SJSA1 (cell line): ENCODE data around the gene SYNDIG1. TPM values are rescaled to one million over a fixed set of nuclear protein-coding genes. Genes with fewer than 3 reads are reported as not detected.
A peak's percentile ranks its signal among the peaks of the same experiment; 100 is the strongest.

Source experiments
- DNase-seq, 2 experiments: peaks; one replicate each; pipeline ENCODE4 v3.0.0-alpha.2; 2015 to 2020; ENCODE audit warnings: low spot score in 2 of 2, low read depth in 1 of 2
- H3K27ac ChIP-seq: fragments of 250-450 bp; sonication (Bioruptor Pico); 2 replicates; pipeline ENCODE4 v1.5.1; 2020; ENCODE audit warnings: mild to moderate bottlenecking, moderate library complexity
- H3K27me3 ChIP-seq: fragments of 250-450 bp; sonication (Bioruptor Pico); replicated peaks from 2 replicates; pipeline ENCODE4 v1.5.1; 2020; ENCODE audit warnings: mild to moderate bottlenecking, moderate library complexity
- H3K36me3 ChIP-seq: fragments of 250-450 bp; sonication (Bioruptor Pico); 2 replicates; pipeline ENCODE4 v1.5.1; 2020; ENCODE audit warnings: mild to moderate bottlenecking
- H3K4me1 ChIP-seq: fragments of 250-450 bp; sonication (Bioruptor Pico); replicated peaks from 2 replicates; pipeline ENCODE4 v1.6.1; 2021; ENCODE audit warnings: mild to moderate bottlenecking
- H3K4me3 ChIP-seq: fragments of 250-450 bp; sonication (Bioruptor Pico); 2 replicates; pipeline ENCODE4 v1.5.1; 2020; ENCODE audit warnings: mild to moderate bottlenecking
- H3K9me3 ChIP-seq: fragments of 250-450 bp; sonication (Bioruptor Pico); replicated peaks from 2 replicates; pipeline ENCODE4 v1.5.1; 2020; ENCODE audit warnings: mild to moderate bottlenecking
- total RNA-seq: library from RNA; depleted of rRNA; stranded (reverse); fragments of >200 nt; shearing (Covaris generic); gene quantifications from 2 replicates; pipeline ENCODE4 v1.2.3, GENCODE V29; 2014

Gene SYNDIG1
- total RNA-seq, 1 experiment from 2014 or later: not detected

DNA sequence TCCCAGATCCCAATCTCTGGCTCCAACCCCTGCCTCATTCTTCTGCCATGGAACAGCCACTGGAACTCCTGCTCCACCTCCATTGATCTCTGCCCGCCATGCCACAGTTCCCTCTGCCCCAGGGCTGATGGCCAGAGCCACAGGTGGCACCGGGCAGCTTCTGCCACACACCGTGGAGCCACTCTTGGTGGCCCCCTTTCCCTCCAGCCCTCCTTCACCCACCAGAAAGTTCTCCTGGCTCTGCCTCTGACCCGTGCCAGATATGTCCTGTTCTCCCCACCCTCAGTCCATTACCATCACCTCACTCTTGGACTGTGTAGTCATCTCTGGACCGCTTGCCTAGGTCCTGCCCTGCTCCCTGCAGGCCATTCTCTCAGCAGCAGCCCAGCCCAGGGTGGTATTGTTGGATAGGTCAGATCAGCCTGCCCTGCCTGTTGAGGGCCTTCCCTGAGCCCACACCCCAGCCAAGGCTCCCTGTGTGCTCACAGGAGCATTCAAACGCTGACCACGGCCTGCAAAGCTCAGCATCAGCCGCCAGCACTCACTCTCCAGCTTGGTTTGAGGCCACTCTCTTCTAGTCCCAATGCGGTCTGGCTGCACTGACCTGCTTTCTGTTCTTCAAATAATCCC, 16.8 kb upstream of the SYNDIG1 start:
- Histone ChIP-seq H3K4me3 (no peak overlapping the region), H3K4me1 (no peaks in the 10 kb centered on the region), H3K27me3 (peaks cover 3% of the 10 kb centered on the region; the same call in 1 of the 2 replicates), H3K9me3 (no peaks in the 10 kb centered on the region), H3K27ac (no peak overlapping the region), H3K36me3 (no peaks in the 10 kb centered on the region)
- DNase-seq: no peak

- DNase-seq: no peak
- no peaks in the 10 kb centered on the region for H3K36me3 ChIP-seq
- H3K27me3 ChIP-seq: peaks cover 3% of the 10 kb centered on the region; the same call in 1 of the 2 replicates
- no peaks in the 10 kb centered on the region for H3K4me1 ChIP-seq
- H3K9me3 ChIP-seq: no peaks in the 10 kb centered on the region
- no peak overlapping the region for H3K4me3 ChIP-seq
- H3K27ac ChIP-seq: no peak overlapping the region
These were observed 15.6 kb upstream of the SYNDIG1 start for GRCh38 chr20:24453869-24454268.

- H3K27me3 ChIP-seq: peaks cover 3% of the 10 kb centered on the region; the same call in 1 of the 2 replicates
These were observed 14.3 kb upstream of the SYNDIG1 start for GRCh38 chr20:24455081-24455480.

DNA sequence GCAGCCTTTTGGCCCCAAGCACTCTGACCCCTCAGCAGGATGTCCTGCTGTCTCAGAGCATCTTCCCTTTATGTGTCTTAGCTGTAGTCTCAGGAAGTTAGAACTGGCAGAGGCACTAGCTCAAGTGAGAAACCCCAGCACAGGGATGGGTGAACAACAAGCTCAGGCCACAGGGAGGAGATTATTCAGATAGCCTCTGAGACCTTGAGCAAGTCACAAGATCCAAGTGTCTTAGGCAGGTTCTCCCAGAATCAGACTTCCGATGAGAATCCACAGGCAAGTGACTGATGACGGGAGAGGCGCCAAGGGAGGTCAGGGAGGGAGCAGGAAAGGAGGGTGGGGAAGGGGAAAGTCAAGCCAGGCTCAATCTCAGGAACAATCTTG, 13.0 kb upstream of the SYNDIG1 start:
- no peak overlapping the region for H3K4me3 ChIP-seq
- no peak overlapping the region for H3K27ac ChIP-seq
- H3K36me3 ChIP-seq: no peaks in the 10 kb centered on the region
- H3K9me3 ChIP-seq: no peaks in the 10 kb centered on the region
- no peak for DNase-seq
- no peaks in the 10 kb centered on the region for H3K4me1 ChIP-seq
- peaks cover 5% of the 10 kb centered on the region; the same call in 1 of the 2 replicates for H3K27me3 ChIP-seq

More at GRCh38 chr20:24455081-24455480, 14.3 kb upstream of the SYNDIG1 start:
- H3K36me3 ChIP-seq: no peaks in the 10 kb centered on the region
- H3K4me3 ChIP-seq: no peak overlapping the region
- no peak overlapping the region for H3K27ac ChIP-seq
- H3K4me1 ChIP-seq: no peaks in the 10 kb centered on the region
- no peak for DNase-seq
- no peaks in the 10 kb centered on the region for H3K9me3 ChIP-seq

DNA sequence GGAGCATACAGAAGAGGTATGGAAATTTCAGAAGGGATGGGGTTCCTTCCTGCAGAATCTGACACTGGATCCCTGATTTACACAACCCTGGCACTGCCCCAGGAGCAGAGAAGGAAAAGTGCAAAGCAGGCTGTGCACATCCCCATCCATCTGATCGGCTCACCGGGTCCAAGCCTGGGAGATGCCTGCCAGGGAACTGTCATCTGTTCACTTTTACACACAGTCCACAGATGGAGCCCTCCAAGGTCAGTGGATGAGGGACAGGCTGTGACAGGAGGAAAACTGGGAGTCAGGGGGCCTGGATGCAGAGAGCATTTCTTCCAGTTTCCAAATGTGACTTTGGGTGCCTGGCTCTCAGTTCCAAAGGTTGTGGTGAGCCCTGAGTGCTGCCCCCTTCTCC, 11.0 kb upstream of the SYNDIG1 start:
- Histone ChIP-seq H3K4me3 (no peak overlapping the region), H3K9me3 (no peaks in the 10 kb centered on the region), H3K27ac (no peak overlapping the region), H3K4me1 (no peaks in the 10 kb centered on the region), H3K36me3 (no peaks in the 10 kb centered on the region), H3K27me3 (peaks cover 8% of the 10 kb centered on the region; the same call in 1 of the 2 replicates)
- no peak for DNase-seq

DNA sequence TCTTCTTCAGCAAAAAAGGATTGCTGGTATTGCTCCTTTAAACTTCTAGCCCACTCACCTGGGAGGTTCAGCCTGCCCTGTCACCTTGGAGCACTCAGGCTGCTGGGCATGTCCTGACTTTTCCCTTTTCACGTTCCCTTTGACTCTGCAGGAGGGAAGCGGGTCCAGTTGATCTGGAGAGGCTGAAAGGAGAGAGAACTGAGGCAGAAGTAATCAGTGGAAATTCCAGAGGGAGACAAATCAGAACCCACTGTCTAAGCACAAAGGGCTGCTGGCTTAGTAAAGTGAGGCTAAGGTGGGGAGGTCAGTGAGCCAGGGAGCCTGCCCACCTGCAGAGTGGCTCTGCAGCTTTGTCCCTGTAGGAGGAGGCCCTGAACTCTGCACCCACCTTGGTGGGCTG, 9.7 kb upstream of the SYNDIG1 start:
- Histone ChIP-seq H3K9me3 (no peaks in the 10 kb centered on the region; the same call in 1 of the 2 replicates), H3K36me3 (no peaks in the 10 kb centered on the region), H3K27ac (no peak overlapping the region), H3K27me3 (peaks cover 8% of the 10 kb centered on the region; the same call in 1 of the 2 replicates), H3K4me1 (no peaks in the 10 kb centered on the region), H3K4me3 (no peak overlapping the region)
- no peak for DNase-seq

DNA sequence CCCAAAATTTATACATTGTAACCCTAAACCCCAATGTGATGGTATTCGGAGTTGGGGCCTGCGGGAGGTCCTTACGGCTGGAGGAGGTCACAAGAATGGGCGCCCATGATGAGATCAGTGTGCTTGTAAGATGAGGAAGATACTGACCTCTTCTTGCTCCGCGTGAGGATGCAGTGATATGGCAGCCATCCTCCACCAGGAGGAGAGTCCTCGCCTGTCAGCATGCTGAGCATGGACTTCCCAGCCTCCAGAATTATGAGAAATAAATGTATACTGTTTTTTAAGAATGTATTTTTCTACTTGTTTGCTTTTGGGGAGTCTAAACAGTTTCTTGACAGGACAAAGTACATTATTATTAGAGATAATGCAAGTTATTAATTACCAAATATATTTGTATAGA, 8.7 kb upstream of the SYNDIG1 start:
- H3K4me1 ChIP-seq: no peaks in the 10 kb centered on the region
- no peak overlapping the region for H3K27ac ChIP-seq
- no peaks in the 10 kb centered on the region; the same call in 1 of the 2 replicates for H3K9me3 ChIP-seq
- DNase-seq: no peak
- no peak overlapping the region for H3K4me3 ChIP-seq
- H3K36me3 ChIP-seq: no peaks in the 10 kb centered on the region
- peaks cover 13% of the 10 kb centered on the region; the same call in 1 of the 2 replicates for H3K27me3 ChIP-seq

DNA sequence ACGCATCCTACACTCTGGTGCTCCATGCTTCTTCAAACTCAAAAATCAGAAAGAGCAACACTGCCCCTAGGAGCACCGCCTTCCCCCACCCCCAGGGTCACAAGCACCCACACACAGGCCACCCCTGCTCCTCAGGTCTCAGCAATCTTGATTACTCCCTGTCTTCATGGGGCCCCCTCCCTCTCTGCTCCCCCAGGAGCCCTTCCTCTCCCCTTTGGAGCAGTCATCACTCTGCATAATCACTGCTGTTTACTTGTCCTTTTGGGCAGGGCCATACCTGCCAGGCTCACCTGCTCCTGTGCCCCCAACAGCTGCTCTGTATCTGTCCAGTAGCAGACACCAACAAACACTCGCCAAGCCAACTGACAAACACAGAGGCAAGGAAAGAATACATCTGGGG, 7.6 kb upstream of the SYNDIG1 start:
- Histone ChIP-seq H3K27ac (no peak overlapping the region), H3K9me3 (no peaks in the 10 kb centered on the region; the same call in 1 of the 2 replicates), H3K4me1 (no peaks in the 10 kb centered on the region), H3K36me3 (no peaks in the 10 kb centered on the region), H3K4me3 (no peak overlapping the region), H3K27me3 (peaks cover 20% of the 10 kb centered on the region)
- no peak for DNase-seq

DNA sequence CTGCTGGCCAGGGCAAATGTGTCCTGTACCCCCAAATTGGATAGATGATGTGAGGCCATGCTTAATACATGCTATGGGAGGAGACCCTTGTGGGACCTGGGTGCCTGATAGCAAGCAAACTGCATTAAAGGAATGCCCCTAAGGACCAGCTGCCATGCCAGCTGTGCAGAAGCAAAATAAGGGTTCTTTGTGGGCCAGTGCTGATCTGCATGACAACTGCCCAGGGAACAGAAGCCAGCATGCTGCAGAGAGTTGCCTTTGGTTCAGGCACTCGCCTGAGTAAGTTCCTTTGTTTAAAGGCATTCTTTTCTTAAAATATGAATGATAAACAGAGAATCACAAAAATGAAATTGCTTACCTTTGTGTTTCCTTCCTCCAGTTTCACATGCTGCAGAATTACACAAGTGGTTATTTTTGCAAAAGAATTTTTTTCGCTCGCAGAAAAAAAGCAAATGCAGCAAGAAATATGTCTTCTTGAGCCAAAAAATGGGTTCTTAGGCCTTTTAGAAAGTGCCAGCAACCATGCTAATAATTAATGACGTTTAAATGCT, 6.9 kb upstream of the SYNDIG1 start:
- H3K9me3 ChIP-seq: no peaks in the 10 kb centered on the region; the same call in 1 of the 2 replicates
- no peaks in the 10 kb centered on the region for H3K4me1 ChIP-seq
- H3K27ac ChIP-seq: no peak overlapping the region
- no peak for DNase-seq
- no peak overlapping the region for H3K4me3 ChIP-seq
- H3K27me3 ChIP-seq: peaks cover 21% of the 10 kb centered on the region
- H3K36me3 ChIP-seq: no peaks in the 10 kb centered on the region

DNA sequence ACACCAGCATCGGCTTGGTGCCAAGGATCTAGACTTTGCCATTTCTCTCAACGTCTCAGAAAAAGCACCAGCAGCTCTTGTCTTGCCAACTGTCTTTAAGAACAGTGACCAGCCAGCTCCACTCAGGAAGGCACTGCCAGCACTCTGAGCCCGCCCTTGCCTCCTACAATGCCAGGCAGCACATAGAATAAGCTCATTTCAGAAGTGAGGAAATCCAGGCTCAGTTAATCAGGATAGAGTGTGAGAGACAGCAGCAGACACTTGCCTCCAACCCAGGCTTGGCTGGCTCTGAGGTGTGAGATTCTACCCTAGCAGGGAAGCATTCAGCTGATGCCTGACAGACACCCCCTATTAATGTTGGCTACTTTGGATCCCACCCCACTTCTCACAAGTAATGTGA, 4.3 kb upstream of the SYNDIG1 start:
- no peaks in the 10 kb centered on the region; the same call in 1 of the 2 replicates for H3K9me3 ChIP-seq
- no peak overlapping the region for H3K4me3 ChIP-seq
- no peak overlapping the region for H3K27ac ChIP-seq

DNA sequence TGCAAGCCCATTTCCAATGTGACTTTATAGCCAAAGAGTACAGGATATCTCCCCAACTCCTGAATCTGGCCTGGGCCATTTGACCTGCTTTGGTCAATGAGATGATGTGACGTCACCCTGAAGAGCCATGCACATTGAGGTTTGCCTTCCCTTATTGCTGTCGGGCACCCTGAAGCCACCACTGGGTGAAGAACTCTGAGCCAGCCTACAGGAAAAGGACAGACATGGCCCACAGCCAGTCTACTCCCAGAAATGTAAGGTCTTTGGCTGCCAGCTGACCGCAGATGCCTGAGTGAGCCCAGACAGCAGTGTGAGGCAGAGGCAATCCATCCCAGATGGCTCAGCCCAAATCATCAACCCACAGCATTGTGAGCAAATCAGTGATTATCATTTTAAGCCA, 3.7 kb upstream of the SYNDIG1 start:
- H3K4me1 ChIP-seq: no peaks in the 10 kb centered on the region
- no peak overlapping the region for H3K4me3 ChIP-seq
- H3K27ac ChIP-seq: no peak overlapping the region
- no peak for DNase-seq
- H3K9me3 ChIP-seq: no peaks in the 10 kb centered on the region; the same call in 1 of the 2 replicates
- no peaks in the 10 kb centered on the region for H3K36me3 ChIP-seq
- H3K27me3 ChIP-seq: peaks cover 48% of the 10 kb centered on the region

More for the DNA sequence above, 4.3 kb upstream of the SYNDIG1 start:
- Histone ChIP-seq H3K27me3 (peaks cover 42% of the 10 kb centered on the region), H3K36me3 (no peaks in the 10 kb centered on the region), H3K4me1 (no peaks in the 10 kb centered on the region)
- no peak for DNase-seq

DNA sequence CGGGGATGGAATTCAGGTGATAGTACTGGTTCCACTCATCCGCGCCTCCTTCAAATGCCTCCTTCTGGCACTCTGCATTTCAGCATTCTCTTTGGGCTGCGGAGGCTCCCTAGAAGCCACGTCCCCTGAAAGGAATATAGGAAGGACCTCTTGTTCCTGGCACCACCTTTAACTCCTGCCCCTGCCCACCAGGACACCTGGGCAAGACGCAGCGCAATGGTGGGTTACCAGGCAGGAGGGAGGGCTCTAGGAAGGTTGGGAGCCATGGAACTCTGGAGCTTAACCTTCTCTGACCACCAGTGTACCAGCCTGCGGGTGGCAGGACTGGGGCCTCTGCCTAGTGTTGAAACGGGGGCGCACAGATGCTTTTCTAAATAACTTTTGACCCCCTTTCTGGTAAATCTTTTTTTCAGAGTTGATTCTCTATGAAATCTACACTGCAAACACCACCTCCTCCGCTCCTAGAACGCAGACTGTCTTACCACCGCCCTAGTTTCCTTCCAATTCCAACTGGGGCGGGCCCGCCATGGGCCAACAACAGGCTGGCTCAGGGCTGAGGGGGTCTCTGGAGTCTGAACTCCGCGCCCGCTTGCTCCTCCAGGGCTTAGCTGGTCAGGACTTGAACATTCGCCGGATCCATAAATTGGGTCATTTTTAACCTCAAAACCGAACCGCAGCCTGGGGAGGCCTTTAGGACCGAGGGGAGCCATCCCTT, 871 bp upstream of the SYNDIG1 start:
- H3K36me3 ChIP-seq: no peaks in the 10 kb centered on the region
- H3K4me1 ChIP-seq: no peaks in the 10 kb centered on the region
- H3K4me3 ChIP-seq: no peak overlapping the region
- peaks cover 66% of the 10 kb centered on the region for H3K27me3 ChIP-seq
- DNase-seq: no peak
- H3K27ac ChIP-seq: no peak overlapping the region
- H3K9me3 ChIP-seq: no peaks in the 10 kb centered on the region; the same call in 1 of the 2 replicates

GRCh38 chr20:24469894-24470745, 691 bp downstream of the SYNDIG1 start:
- peak overlapping the region; percentile 9; the same call in 1 of the 2 replicates for H3K4me3 ChIP-seq
- H3K4me1 ChIP-seq: no peaks in the 10 kb centered on the region
- no peaks in the 10 kb centered on the region for H3K36me3 ChIP-seq
- no peak overlapping the region for H3K27ac ChIP-seq
- no peaks in the 10 kb centered on the region for H3K9me3 ChIP-seq
- DNase-seq: no peak
- H3K27me3 ChIP-seq: peaks cover 72% of the 10 kb centered on the region
